Right atrium auricular region (tissue), 2 donors: ENCODE measurements around the gene SEMA7A. TPM values are rescaled to one million over a fixed set of nuclear protein-coding genes. Genes with fewer than 3 reads are reported as not detected.

Experiments
- DNase-seq: peaks from one replicate; pipeline ENCODE4 v3.0.0-alpha.2; 2019; ENCODE audit warnings: low spot score
- H3K27ac ChIP-seq, 2 donors: fragments of 200-600 bp; sonication (generic); 1 replicate in 1 of 2; 2 replicates in 1 of 2; pipeline ENCODE4 v1.5.1; 2016 to 2019
- H3K27me3 ChIP-seq, 2 donors: fragments of 200-600 bp; sonication (generic); one replicate each; pipeline versions ENCODE4 v1.5.1 to v1.6.0; 2017 to 2019
- H3K36me3 ChIP-seq: fragments of 200-600 bp; sonication (generic); one replicate; pipeline ENCODE4 v1.5.1; 2016
- H3K4me1 ChIP-seq, 2 donors: fragments of 200-600 bp; sonication (generic); one replicate each; pipeline versions ENCODE4 v1.5.1 to v1.6.0; 2017 to 2019
- H3K4me3 ChIP-seq, 2 donors: fragments of 200-600 bp; sonication (generic); 1 replicate in 1 of 2; 2 replicates in 1 of 2; pipeline ENCODE4 v1.5.1; 2017 to 2019; ENCODE audit warnings: mild to moderate bottlenecking in 1 of 2, moderate library complexity in 1 of 2
- H3K9me3 ChIP-seq, 2 donors: fragments of 200-600 bp; sonication (generic); one replicate each; pipeline ENCODE4 v1.5.1; 2019
- total RNA-seq, 2 donors: library from RNA; depleted of rRNA; stranded (reverse); fragments of >200 nt; gene quantifications; one replicate each; pipeline ENCODE4 v1.1.0, GENCODE V29; 2016
- TF ChIP-seq, protein P1 (sequence below), 2 donors: fragments of 200-600 bp; sonication (generic); IDR thresholded peaks; one replicate each; pipeline ENCODE4 v1.5.1; 2019; ENCODE audit warnings: antibody characterized with exemption in 2 of 2

SEMA7A gene
- total RNA-seq, 2 donors from 2014 or later, result 1.0 to 2.9 TPM

DNA sequence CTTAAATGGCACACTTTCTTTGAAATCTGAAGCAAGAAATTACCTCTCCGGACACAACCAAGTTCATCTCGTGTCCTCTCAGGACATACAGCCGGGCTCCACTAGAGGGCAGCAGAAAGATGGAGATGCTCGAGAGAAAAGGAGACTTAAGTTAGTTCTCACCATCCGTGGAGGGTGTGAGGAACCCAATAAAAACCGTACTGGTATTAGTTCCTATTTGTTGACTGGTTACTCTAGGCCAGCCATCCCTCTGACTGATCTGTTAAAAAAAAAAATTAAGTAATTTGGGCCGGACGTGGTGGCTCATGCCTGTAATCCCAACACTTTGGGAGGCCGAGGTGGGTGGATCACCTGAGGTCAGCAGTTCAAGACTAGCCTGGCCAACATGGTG, 58.5 kb downstream of the SEMA7A start:
- TF ChIP-seq, protein P1, sequence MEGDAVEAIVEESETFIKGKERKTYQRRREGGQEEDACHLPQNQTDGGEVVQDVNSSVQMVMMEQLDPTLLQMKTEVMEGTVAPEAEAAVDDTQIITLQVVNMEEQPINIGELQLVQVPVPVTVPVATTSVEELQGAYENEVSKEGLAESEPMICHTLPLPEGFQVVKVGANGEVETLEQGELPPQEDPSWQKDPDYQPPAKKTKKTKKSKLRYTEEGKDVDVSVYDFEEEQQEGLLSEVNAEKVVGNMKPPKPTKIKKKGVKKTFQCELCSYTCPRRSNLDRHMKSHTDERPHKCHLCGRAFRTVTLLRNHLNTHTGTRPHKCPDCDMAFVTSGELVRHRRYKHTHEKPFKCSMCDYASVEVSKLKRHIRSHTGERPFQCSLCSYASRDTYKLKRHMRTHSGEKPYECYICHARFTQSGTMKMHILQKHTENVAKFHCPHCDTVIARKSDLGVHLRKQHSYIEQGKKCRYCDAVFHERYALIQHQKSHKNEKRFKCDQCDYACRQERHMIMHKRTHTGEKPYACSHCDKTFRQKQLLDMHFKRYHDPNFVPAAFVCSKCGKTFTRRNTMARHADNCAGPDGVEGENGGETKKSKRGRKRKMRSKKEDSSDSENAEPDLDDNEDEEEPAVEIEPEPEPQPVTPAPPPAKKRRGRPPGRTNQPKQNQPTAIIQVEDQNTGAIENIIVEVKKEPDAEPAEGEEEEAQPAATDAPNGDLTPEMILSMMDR (IDR thresholded peaks at IDR 0.05), result peak; percentile 75 to 88
- Histone ChIP-seq H3K27ac (no peak overlapping the region), H3K4me3 (no peak overlapping the region), H3K4me1 (peaks cover 0 to 19% of the 10 kb centered on the region in 2 donors), H3K27me3 (no peaks in the 10 kb centered on the region), H3K36me3 (no peaks in the 10 kb centered on the region), H3K9me3 (no peaks in the 10 kb centered on the region)
- peak; percentile 89 for DNase-seq

DNA sequence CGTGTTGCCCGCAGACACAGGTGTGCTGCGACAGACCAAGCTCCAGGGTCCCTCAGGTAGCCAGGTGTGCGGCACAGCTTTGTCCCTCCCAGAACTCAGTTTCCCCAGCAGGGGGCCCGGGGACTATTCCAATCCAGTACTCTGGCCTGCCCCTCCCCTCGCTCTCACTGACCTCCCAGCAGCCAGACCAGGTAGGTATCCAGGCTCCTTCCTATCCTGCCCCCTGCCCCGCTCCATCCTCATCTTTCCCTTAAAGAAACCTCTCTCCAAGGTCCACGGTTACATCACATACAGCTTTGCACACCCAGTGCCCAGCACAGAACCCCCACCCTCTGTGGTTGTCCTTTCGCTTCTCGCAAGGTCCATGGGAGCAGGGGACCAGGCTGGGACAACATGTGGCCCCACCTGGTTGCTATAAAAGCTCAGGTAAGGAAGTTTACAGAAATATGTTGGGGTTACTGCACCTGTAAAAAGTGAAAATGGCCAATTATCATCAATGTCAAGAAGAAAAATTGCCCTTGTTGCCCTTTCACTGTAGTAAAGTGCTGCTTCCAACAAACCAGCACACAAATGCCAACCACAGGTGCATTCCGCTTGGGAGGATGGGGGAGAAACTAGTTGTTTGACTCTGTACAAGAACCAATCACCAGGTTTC, 59.0 kb downstream of the SEMA7A start:
- H3K36me3 ChIP-seq, result no peaks in the 10 kb centered on the region
- H3K27ac ChIP-seq, result no peak overlapping the region
- peaks cover 0 to 19% of the 10 kb centered on the region in 2 donors for H3K4me1 ChIP-seq
- no peaks in the 10 kb centered on the region for H3K27me3 ChIP-seq
- H3K4me3 ChIP-seq, result peak overlapping the region in 1 of 2 donors; percentile 70
- H3K9me3 ChIP-seq, result no peaks in the 10 kb centered on the region
- DNase-seq, result no peak
- TF ChIP-seq, protein P1 (IDR thresholded peaks at IDR 0.05), result no peak

DNA sequence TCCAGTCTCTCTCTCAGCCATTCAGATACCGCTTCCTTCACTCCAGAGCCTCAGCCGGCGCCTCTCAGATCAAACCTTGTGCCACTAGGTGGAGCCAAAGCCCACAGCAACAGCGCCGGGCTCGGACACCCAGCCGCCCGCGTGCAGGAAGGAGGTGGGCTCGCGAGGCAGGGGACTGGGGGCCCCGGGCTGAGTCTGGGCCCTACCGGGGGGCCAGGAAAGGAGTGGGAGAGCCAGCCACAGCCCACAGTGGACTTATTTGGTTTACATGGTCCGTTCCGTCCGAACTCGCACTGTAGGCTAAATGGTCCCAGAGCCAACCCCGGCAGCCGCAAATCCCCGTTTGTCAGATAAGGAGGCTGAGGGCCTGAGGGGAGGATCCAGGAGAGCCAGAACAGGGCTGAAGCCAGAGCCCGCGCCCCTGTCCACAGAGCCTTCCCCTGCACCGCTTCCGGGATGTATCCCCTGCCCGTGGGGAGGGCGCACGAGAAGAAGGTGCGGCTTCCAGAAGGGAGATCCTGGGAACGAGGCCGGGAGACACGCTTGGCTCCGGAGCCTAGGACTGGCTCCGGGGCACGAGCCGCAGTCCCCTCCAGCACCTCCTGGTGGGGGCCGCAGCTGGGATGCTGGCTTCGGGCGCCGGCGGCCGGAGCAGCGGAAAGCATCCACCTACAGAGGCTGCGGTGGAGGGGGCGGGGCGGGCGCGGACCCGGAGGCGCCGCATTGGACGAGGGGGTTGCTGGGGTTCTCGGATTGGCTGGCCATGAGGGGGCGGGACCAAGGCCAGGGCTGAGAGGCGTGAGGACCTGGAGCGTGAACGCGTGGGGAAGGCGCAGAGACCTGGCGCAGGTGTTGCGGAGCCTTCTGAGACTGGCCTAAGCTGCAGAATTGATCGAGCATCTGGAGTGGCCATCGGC, 59.8 kb downstream of the SEMA7A start:
- no peak overlapping the region for H3K27ac ChIP-seq
- no peaks in the 10 kb centered on the region for H3K36me3 ChIP-seq
- TF ChIP-seq, protein P1 (IDR thresholded peaks at IDR 0.05), result peak; percentile 75 to 90
- H3K9me3 ChIP-seq, result no peaks in the 10 kb centered on the region
- peak; percentile 93 for DNase-seq
- H3K27me3 ChIP-seq, result no peaks in the 10 kb centered on the region
- H3K4me1 ChIP-seq, result peaks cover 0 to 19% of the 10 kb centered on the region in 2 donors
- H3K4me3 ChIP-seq, result peak overlapping the region; percentile 44 to 70

DNA sequence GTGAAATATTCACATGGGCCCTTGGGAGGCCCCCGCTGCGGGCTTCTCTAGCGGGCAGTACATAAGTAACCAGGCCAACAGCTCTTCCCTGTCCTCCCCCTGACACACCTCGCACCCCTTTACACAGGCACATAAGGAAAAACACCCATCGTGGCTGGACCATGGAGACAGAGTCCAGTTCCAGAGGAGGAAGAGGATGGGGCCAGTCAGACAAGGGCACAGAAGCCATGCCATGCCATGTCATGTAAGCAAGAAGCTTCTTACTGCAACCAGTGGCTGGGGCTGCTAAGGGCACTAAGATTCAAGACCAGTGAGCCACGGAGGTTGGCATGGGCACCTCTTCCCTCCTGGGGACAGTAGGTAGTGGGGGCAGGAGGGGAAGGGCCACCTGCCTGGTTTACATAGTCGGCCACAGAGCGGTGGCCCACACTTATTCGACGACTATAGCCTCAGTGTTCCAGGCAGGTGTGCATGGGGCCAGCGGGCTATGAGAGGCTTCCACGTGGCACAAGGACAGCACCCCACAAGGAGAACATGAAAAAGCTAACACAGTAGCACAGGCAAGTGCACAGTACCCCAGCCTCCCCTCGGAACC, 60.6 kb downstream of the SEMA7A start:
- no peaks in the 10 kb centered on the region for H3K27me3 ChIP-seq
- H3K36me3 ChIP-seq, result no peaks in the 10 kb centered on the region
- DNase-seq, result no peak
- H3K4me3 ChIP-seq, result no peak overlapping the region
- H3K4me1 ChIP-seq, result peaks cover 0 to 19% of the 10 kb centered on the region in 2 donors
- TF ChIP-seq, protein P1 (IDR thresholded peaks at IDR 0.05), result no peak
- no peaks in the 10 kb centered on the region for H3K9me3 ChIP-seq
- H3K27ac ChIP-seq, result no peak overlapping the region

DNA sequence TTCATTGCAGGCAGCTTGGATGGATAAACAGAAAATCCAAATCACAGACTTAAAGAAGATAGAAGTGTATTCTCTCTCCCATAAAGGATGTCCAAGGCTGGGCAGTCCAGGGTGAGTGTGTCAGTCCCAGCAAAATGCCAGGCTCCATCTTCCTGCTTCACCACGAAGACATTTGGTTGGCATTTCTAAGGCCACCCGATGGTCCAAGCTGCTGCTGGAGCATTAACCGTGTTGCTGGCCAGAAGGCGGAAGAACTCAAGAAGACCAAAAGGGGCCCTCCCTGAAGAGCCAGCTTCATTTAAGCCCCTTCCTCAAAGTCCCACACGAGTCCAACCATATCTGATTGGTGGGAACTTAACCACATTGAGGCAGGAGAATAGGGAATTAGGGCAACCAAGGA, 63.3 kb downstream of the SEMA7A start:
- no peaks in the 10 kb centered on the region for H3K27me3 ChIP-seq
- TF ChIP-seq, protein P1 (IDR thresholded peaks at IDR 0.05), result no peak
- H3K9me3 ChIP-seq, result no peaks in the 10 kb centered on the region
- H3K4me1 ChIP-seq, result peaks cover 0 to 32% of the 10 kb centered on the region in 2 donors
- no peaks in the 10 kb centered on the region for H3K36me3 ChIP-seq
- DNase-seq, result no peak
- H3K4me3 ChIP-seq, result no peak overlapping the region
- no peak overlapping the region for H3K27ac ChIP-seq
